ENCODE measurements around the gene DAPK1.

DNA sequence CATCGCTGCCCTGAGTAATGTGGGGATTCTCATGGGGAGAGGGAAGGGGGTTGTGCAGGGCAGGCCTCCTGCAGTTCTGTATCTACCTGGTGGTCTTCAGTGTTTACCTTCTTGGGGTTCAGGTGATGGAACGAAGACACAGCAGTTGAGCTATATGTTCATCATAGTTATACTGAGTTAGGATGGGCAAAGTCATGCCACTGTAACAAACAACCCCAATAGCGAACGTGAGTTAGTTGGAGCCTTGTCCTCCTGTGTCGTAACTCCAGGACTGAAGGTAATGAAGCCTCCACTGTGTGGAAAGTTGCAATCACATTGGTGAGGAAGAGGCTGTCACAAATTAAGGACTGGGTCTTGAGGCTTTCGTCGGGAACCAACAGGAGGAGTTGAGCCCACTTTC, 64.4 kb downstream of the DAPK1 start:
- TF ChIP-seq, protein P1, sequence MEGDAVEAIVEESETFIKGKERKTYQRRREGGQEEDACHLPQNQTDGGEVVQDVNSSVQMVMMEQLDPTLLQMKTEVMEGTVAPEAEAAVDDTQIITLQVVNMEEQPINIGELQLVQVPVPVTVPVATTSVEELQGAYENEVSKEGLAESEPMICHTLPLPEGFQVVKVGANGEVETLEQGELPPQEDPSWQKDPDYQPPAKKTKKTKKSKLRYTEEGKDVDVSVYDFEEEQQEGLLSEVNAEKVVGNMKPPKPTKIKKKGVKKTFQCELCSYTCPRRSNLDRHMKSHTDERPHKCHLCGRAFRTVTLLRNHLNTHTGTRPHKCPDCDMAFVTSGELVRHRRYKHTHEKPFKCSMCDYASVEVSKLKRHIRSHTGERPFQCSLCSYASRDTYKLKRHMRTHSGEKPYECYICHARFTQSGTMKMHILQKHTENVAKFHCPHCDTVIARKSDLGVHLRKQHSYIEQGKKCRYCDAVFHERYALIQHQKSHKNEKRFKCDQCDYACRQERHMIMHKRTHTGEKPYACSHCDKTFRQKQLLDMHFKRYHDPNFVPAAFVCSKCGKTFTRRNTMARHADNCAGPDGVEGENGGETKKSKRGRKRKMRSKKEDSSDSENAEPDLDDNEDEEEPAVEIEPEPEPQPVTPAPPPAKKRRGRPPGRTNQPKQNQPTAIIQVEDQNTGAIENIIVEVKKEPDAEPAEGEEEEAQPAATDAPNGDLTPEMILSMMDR (IDR thresholded peaks at IDR 0.05; ENCODE audit: extremely low read depth in 1 of 2, insufficient read depth in 1 of 2, low read depth in 1 of 2, low read length in 2 of 2) = no peak
- TF ChIP-seq MYC (IDR thresholded peaks at IDR 0.05; ENCODE audit: low read depth, low read length) (no peak), POLR2A (IDR thresholded peaks at IDR 0.05; ENCODE audit: low read depth, low read length) (no peak), EZH2 (IDR thresholded peaks at IDR 0.05; ENCODE audit: borderline replicate concordance, low read depth, low read length, severe bottlenecking) (no peak), FOS (IDR thresholded peaks at IDR 0.05; ENCODE audit: borderline replicate concordance, insufficient read depth, low read length) (no peak), POLR2AphosphoS5 (IDR thresholded peaks at IDR 0.05; ENCODE audit: insufficient read depth, low read depth, low read length) (no peak)
